ENCODE measurements around the gene PGA3.

PGA3 gene

DNA sequence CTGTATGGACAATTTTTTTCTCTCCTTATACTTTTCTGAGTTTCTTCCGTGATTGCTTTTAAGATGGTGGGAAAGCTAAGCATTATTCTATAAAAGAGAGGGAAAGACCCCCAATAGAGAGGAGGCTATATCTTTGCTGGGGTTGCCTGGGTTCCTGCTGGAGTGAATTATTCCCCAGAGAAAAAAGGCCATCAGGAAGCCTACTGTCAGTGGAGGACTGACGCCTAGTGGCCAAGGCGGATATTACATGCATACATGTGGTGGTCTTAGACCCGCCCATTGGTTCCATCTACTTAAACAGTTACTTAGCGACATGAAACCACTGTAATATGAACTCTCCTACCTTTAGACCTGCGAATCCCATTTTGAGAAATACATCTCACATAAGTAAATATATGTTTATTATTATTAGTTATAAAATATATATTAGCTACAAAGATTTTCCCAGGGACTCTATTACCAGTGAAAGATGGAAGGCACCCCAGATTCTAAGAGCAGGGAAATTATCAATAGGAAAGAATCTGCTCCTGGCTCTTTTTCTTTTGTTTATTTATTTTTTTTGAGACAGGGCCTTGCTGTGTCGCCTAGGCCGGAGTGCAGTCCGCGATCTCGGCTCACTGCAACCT is 15.7 kb upstream of the PGA3 start:
- TF ChIP-seq, protein P1, sequence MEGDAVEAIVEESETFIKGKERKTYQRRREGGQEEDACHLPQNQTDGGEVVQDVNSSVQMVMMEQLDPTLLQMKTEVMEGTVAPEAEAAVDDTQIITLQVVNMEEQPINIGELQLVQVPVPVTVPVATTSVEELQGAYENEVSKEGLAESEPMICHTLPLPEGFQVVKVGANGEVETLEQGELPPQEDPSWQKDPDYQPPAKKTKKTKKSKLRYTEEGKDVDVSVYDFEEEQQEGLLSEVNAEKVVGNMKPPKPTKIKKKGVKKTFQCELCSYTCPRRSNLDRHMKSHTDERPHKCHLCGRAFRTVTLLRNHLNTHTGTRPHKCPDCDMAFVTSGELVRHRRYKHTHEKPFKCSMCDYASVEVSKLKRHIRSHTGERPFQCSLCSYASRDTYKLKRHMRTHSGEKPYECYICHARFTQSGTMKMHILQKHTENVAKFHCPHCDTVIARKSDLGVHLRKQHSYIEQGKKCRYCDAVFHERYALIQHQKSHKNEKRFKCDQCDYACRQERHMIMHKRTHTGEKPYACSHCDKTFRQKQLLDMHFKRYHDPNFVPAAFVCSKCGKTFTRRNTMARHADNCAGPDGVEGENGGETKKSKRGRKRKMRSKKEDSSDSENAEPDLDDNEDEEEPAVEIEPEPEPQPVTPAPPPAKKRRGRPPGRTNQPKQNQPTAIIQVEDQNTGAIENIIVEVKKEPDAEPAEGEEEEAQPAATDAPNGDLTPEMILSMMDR (IDR thresholded peaks at IDR 0.05; ENCODE audit: insufficient read depth, low read length, poor library complexity, severe bottlenecking): peak; percentile 93
- no peak for DNase-seq (ENCODE audit: extremely low read depth, insufficient read length)
- no peaks in the 10 kb centered on the region for H3K36me3 ChIP-seq (ENCODE audit: control insufficient read depth, insufficient read depth, low read length)

DNA sequence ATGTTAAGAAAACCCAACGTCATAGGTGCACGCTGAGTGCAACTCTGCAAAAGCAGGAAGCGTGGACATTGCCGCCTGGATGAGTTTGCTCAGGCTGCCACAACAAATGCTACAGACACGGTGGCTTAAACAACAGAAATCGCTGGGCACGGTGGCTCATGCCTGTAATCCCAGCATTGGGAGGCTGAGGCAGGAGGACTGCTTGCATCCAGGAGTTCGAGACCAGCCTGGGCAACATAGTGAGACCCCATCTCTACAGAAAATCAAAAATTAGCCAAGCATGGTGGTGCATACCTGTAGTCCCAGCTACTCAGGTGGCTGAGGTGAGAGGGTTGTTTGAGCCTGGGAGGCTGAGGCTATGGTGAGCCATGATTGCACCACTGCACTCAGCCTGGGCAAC is 13.4 kb upstream of the PGA3 start:
- Histone ChIP-seq H3K4me3 (replicated peaks; ENCODE audit: low read depth, low read length) (no peak overlapping the region), H3K27me3 (replicated peaks; ENCODE audit: control insufficient read depth, insufficient read depth, low read length) (no peaks in the 10 kb centered on the region; the same call in 1 of the 2 replicates), H3K36me3 (ENCODE audit: control insufficient read depth, insufficient read depth, low read length) (no peaks in the 10 kb centered on the region)
- TF ChIP-seq, protein P1 (IDR thresholded peaks at IDR 0.05; ENCODE audit: insufficient read depth, low read length, poor library complexity, severe bottlenecking): no peak
- no peak for DNase-seq (ENCODE audit: extremely low read depth, insufficient read length)

More for the DNA sequence above, 15.7 kb upstream of the PGA3 start:
- no peaks in the 10 kb centered on the region; the same call in 1 of the 2 replicates for H3K27me3 ChIP-seq (replicated peaks; ENCODE audit: control insufficient read depth, insufficient read depth, low read length)
- no peak overlapping the region for H3K4me3 ChIP-seq (replicated peaks; ENCODE audit: low read depth, low read length)

DNA sequence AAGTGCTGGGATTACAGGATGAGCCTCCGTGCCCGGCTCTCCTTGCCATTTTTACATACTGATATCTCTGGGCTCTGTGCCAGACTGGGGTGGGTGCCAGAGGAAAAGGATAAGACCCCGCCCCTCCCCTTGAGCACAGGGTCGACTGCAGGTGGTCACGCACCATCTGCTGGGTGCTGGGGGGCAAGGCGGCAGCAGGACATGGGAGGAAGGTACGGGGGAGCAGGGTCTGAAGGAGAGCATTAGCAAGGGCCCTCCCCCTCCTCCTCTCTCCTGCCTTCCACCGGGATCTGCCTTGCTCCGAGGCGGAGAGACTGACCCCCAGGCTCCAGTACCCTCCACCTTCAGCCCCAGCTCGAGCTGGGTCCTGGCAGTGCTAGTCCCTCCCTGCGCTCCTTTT is 9.7 kb upstream of the PGA3 start:
- Histone ChIP-seq H3K4me3 (replicated peaks; ENCODE audit: low read depth, low read length) (no peak overlapping the region), H3K27me3 (replicated peaks; ENCODE audit: control insufficient read depth, insufficient read depth, low read length) (no peaks in the 10 kb centered on the region; the same call in 1 of the 2 replicates), H3K36me3 (ENCODE audit: control insufficient read depth, insufficient read depth, low read length) (no peaks in the 10 kb centered on the region)
- TF ChIP-seq, protein P1 (IDR thresholded peaks at IDR 0.05; ENCODE audit: insufficient read depth, low read length, poor library complexity, severe bottlenecking): no peak
- no peak for DNase-seq (ENCODE audit: extremely low read depth, insufficient read length)

DNA sequence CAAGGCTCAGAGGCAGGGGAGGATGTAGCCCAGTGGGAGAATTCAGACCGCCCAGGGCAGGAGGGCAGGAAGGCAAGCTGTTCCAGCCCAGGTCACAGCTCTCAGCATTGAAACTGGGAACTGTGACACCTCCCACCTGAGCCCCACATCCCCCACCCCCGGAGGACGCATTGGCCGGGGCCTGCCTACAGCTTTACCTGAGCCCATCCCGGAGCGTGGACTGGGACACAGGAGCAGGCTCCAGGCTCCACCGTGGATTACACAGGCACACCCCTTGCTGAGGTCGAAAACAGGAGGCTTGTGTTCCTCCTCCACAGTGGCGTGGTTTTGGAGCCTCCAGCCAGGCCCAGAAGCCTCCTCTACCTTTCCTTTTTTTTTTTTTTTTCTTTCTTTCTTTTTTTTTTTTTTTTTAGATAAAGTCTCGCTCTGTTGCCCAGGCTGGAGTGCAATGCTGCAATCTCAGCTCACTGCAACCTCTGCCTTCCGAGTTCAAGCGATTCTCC is 9.1 kb upstream of the PGA3 start:
- TF ChIP-seq, protein P1 (IDR thresholded peaks at IDR 0.05; ENCODE audit: insufficient read depth, low read length, poor library complexity, severe bottlenecking): no peak

DNA sequence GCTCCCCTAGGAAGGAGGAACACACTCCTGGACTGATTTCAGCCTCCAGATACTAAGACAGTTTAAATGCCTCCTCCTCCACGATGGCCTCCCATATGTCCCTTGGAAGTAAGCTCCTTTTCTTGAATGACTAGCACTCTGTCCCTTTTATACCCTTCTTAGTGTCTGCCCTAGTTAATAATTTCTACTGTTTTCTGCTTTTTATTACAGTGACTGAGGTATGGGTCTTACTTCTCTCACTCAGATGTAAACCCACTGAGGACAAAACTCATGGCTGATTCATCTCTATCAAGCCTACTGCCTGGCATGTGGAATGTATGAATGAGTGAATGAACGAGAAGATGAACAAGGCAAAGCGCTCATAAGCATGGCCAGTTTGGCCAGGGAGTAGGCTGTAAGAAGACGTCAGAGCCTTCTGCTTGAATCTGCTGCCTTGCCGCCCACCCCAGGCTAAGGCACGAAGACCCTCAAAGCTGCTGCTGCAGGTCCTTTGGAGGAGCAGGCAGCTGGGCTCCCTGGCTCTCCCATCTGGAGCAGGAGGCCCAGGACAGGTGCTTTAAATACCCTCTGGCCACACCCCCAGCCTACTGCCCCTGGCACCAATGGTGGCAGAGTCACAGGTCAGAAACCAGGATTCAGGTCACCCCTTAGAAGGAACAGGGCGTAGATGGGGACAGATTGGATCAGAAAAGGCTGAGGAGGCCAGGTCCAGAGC is 8.2 kb upstream of the PGA3 start:
- Histone ChIP-seq H3K36me3 (ENCODE audit: control insufficient read depth, insufficient read depth, low read length) (no peaks in the 10 kb centered on the region), H3K4me3 (replicated peaks; ENCODE audit: low read depth, low read length) (no peak overlapping the region), H3K27me3 (replicated peaks; ENCODE audit: control insufficient read depth, insufficient read depth, low read length) (no peaks in the 10 kb centered on the region; the same call in 1 of the 2 replicates)
- DNase-seq (ENCODE audit: extremely low read depth, insufficient read length): no peak
- TF ChIP-seq, protein P1 (IDR thresholded peaks at IDR 0.05; ENCODE audit: insufficient read depth, low read length, poor library complexity, severe bottlenecking): no peak

More for the DNA sequence above, 9.1 kb upstream of the PGA3 start:
- Histone ChIP-seq H3K36me3 (ENCODE audit: control insufficient read depth, insufficient read depth, low read length) (no peaks in the 10 kb centered on the region), H3K27me3 (replicated peaks; ENCODE audit: control insufficient read depth, insufficient read depth, low read length) (no peaks in the 10 kb centered on the region; the same call in 1 of the 2 replicates), H3K4me3 (replicated peaks; ENCODE audit: low read depth, low read length) (no peak overlapping the region)
- DNase-seq (ENCODE audit: extremely low read depth, insufficient read length): no peak

Data from GM06990 (cell line).